HepG2 (cell line): ENCODE measurements around the gene DNAI2.

ENCODE experiments used
- CTCF ChIP-seq: sonication (generic); formaldehyde crosslinking; IDR thresholded peaks from 2 replicates; pipeline ENCODE4 v1.5.0; 2020; ENCODE audit warnings: mild to moderate bottlenecking, missing genetic modification reagents, moderate library complexity
- POLR2A ChIP-seq, 2 experiments: IDR thresholded peaks; 2 replicates each; pipeline ENCODE4 v1.6.1; 2011; ENCODE audit warnings: low read depth in 2 of 2, low read length in 2 of 2, mild to moderate bottlenecking in 1 of 2, moderate library complexity in 1 of 2; ENCODE audit not compliant: insufficient read depth in 1 of 2
- POLR2AphosphoS5 ChIP-seq: IDR thresholded peaks from 2 replicates; pipeline ENCODE4 v1.6.1; 2012; ENCODE audit warnings: low read depth, low read length
- ZNF224 ChIP-seq: sonication (generic); formaldehyde crosslinking; IDR thresholded peaks from 2 replicates; pipeline ENCODE4 v1.5.0; 2020; ENCODE audit warnings: mild to moderate bottlenecking, missing genetic modification reagents
- ZNF513 ChIP-seq: sonication (generic); formaldehyde crosslinking; conservative IDR thresholded peaks from 2 replicates; pipeline ENCODE4 v1.5.0; 2020; ENCODE audit warnings: missing genetic modification reagents
- ZXDC ChIP-seq: sonication (generic); formaldehyde crosslinking; IDR thresholded peaks from 2 replicates; pipeline ENCODE4 v1.5.0; 2020; ENCODE audit warnings: mild to moderate bottlenecking, missing genetic modification reagents

DNA sequence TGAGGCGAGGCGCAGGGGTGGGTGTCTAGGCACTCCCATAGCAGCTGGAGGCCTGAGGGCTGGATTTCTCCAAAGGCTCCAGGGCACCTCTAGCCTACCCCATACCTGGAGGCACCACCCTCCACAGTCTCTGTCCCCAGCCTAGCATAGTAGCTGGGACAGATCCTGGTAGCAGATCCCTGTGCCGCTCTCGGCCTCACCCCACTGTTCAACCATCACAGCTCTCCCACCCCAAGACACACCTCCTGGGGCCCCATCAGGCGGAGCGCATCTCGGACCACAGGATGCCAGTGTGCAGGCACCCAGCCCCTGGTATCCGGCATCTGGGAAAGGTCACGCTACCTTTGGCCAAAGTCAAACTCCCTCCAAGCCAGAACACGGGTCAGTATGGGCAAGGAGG is 80.5 kb downstream of the DNAI2 start:
- TF ChIP-seq POLR2A (IDR thresholded peaks at IDR 0.05; ENCODE audit: insufficient read depth in 1 of 2, low read depth in 2 of 2, low read length in 2 of 2) (no peak), ZXDC (no peak), POLR2AphosphoS5 (no peak), ZNF513 (CRISPR knock-in tag) (no peak), CTCF (CRISPR knock-in tag) (no peak), ZNF224 (no peak)
